Right lung (tissue), 5 donors: ENCODE data around the gene ATXN3L. TPM values are rescaled to one million over a fixed set of nuclear protein-coding genes. Genes with fewer than 3 reads are reported as not detected.
"Not testable (repeated sequence)": the region's sequence is repeated elsewhere in the genome, so short reads cannot be mapped to it uniquely, and the experiment has no call there.

Source experiments
- DNase-seq, 2 donors: peaks; one replicate each; pipeline ENCODE4 v3.0.0-alpha.2; 2013
- polyA plus RNA-seq, 5 donors: library from polyadenylated mRNA; unstranded; fragments of 120-200 nt; gene quantifications; one replicate each; pipeline versions ENCODE4 v1.2.1 to v1.2.3, GENCODE V29; 2013; ENCODE audit warnings: inconsistent platforms in 1 of 5, low replicate concordance in 1 of 5; ENCODE audit not compliant: insufficient read length in 5 of 5, insufficient read depth in 1 of 5

The ATXN3L gene
- polyA plus RNA-seq, 5 donors, result not detected

- DNase-seq, result no peak
Measured at GRCh38 chrX:13307041-13307440, 12.8 kb downstream of the ATXN3L start.

- DNase-seq, result no peak
Measured at GRCh38 chrX:13305108-13305507, 14.7 kb downstream of the ATXN3L start.

DNA sequence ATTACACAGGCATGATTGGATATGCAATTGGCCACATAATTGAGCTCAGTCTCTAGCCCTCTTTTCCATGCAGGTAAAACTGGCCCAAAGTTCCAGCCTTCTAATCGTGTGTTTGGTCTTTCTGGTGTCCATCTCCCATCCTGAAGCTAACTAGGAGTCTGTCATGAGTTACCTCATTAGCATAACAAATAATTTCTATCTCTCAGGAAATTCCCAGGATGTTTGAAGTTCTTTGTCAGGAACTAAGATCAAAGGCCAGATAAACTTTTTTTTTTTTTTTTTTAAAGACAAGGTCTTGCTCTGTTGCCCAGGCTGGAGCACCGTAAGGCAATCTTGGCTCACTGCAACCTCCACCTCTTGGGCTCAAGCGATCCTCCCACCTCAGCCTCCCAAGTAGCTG, 15.8 kb downstream of the ATXN3L start:
- no peak for DNase-seq

DNA sequence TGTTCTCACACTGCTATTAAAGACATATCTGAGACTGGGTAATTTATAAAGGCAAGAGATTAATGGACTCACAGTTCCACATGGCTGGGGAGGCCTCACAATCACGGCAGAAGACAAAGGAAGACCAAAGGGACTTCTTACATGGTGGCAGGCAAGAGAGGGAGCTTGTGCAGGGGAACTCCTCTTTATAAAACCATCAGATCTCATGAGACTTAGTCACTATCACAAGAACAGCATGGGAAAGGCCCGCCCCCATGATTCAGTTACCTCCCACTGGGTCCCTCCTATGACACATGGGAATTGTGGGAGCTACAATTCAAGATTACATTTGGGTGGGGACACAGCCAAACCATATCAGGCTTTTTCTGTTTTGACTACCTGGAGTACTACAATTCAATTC, 16.6 kb downstream of the ATXN3L start:
- DNase-seq, result not testable (repeated sequence)

GRCh38 chrX:13298836-13299235, 21.0 kb downstream of the ATXN3L start:
- DNase-seq, result no peak

GRCh38 chrX:13295841-13296240, 24.0 kb downstream of the ATXN3L start:
- DNase-seq, result no peak

GRCh38 chrX:13293700-13294099, 26.2 kb downstream of the ATXN3L start:
- DNase-seq, result no peak

DNA sequence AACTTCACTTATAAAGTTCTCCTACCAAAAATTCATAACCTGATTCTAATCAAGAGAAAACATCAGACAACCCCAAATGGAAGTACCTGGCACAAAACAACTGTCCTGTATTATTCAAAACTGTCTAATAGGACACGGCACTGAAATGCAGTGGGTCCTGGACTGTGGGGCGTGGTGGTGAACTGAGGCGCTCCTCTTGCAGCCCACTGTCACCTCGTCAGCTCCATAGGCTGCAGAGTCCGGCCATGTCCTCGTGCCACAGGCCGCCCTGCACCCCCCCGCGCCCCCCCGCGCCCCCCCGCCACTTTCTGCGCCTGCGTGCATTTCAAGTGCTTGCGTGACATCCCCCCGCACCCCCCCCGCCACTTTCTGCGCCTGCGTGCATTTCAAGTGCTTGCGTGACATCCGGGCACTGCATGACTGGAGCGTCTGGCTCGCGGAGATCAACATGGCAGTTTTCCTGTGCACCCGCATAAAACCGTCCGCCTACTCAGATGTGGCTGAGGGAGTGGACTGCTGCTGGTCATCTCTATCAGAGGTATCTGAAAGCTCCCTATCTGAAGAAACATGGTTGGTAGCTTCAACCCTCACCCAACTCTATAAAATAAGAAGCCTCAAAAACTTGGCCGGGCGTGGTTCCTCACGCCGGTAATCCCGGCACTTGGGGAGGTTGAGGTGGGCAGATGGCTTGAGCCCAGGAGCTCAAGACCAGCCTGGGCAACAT, 28.8 kb downstream of the ATXN3L start:
- no peak for DNase-seq

- no peak for DNase-seq
Measured at GRCh38 chrX:13288671-13289070, 31.2 kb downstream of the ATXN3L start.

DNA sequence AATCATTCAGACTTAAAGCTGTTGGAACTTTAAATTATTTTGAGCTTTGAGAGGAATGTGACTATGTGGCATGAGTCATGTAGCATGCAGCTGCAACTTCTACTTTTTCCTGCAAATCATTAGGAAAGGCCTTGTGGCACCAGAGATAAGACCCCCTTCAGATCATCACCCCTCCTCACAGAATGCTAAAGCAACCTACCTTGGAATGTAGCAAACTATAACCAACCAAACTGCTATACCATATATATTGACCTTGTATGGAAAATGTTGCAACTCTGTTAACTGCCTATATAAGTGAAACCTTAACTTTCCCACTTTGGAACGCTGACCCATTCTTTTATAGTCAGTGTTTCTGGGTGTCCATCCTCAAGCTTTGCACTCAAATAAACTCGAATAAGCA, 32.0 kb downstream of the ATXN3L start:
- no peak for DNase-seq

DNA sequence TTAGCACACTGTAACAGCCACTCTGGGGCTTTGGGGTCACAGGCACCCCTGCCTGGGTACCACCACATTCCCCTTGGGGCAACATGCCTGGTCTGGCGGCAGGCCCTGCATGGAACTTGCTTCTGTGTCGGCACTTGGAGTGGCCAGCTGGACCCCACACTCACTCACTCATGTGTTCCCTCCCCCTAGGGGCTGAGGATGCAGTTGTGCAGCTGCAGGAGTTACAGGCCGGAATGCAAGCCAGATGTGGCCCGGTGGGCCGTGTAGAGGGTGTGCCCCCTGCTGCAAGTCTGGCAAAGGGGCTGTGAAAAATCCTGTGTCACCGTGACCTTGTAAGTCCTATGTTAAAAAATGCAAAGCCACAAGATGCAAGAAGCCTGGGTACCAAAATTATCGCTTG, 34.2 kb downstream of the ATXN3L start:
- DNase-seq, result no peak

DNA sequence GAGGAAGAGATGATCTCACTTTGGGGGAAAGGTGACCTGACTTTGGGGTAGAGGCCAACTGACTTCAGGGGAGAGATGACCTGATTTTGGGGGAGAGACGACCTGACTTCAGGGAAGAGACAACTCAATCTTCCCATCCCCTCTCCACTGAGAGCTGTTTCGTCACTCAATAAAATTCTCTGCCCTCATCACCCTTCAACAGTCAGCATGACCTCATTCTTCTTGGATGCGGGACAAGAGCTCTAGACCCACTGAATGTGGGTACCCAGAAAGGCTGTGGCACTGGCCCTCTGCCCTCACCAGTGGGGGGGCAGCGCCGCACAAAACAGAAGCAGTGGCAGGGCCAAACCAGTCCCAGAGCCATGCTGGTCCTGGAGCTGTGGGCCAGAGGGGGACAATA, 34.6 kb downstream of the ATXN3L start:
- DNase-seq, result no peak

DNA sequence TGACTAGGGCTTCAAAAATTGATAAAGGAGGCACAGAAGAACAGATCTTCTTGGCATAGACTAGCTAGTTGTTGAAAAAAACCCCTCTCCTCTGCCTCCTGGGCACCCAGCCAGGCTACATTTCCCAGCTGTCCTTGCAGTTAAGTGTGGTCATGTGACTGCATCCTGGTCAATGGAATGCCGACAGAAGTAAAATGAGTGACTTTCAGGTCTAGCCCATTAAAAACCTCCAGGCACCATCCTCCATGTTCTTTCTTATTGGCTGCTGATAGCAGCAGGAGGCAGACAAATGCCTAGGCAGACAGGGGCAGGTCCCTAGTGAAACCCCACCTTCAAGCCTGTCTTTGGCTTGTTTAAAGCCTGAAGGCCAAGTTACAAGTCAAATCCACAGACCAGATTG, 35.3 kb downstream of the ATXN3L start:
- DNase-seq, result no peak

DNA sequence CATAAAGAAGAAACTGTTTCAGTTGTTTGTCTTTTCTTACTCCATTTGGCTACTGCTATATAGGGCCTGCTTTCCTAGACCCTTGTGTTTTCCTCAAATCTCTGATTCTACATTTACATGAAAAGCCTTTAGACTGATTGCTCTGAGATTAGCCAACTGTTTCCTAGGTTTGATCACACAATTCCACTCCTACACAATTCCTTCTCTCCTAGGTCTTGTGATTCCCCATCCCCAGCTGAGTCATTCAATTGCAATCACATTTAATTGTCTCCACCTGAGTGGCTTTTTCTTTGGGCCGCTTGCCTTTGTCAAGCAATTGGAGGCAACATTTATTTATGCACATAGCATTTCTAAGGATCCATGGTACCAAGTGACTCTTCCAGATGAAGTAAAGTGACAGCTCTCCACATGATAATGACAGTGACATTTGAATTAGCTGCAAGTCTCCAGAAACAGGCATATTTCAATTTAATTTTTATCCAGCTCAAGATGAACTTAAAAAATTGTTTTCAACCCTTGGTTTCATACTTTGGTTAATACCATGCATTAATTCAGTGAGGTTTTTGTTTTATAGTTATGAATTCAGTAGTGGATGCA, 35.8 kb downstream of the ATXN3L start:
- DNase-seq, result no peak

DNA sequence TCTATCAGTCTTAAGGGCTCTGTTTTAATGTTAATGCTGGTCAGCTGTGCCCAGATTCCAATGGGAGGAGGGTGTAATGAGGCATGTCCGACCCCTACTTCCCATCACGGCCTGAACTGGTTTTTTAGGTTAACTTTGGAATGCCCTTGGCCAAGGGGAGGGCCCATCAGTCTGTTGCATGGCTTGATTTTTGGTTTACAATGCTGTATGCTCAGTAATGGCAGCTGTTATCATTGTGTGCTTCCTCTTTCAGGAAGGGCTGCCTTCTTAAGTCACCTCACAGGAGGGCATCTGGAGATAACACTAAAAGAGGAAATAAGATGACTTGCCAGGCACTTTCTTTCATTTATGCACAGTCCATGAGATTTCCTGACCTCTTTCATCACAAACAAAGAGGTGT, 36.3 kb downstream of the ATXN3L start:
- no peak for DNase-seq

- DNase-seq, result no peak
Measured at GRCh38 chrX:13281289-13281688, 38.6 kb downstream of the ATXN3L start.

DNA sequence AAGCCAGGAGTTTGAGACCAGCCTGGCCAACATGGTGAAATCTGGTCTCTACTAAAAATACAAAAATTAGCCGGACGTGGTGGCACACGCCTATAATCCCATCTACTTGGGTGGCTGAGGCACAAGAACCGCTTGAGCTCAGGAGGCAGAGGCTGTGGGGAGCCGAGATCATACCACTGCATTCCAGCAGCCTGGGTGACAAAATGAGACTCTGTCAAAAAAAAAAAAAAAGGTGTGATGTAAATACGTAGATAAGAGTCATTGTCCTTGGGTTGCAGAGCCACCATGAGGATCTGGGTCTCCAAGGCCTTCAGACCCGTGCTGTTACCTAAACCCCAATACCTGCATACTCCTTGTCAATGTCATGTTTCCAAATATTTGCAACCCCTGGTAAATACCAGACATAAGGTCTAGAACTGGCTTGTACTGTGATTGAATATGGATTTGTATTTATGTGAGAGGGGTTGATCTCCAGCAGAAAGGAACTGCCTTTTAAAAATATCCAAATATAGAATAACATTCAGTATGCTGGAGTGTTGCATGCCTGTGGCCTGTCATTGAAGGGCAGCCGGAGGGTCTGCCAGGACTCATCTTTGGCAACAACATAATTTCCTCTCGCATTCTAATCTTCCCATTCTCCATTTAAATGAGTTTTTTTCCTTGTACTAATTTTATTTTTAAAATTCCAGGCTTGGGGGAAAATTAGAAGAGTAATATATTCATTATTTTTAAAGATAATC, 40.4 kb downstream of the ATXN3L start:
- DNase-seq, result no peak

- DNase-seq, result no peak
Measured at GRCh38 chrX:13277539-13277938, 42.3 kb downstream of the ATXN3L start.

GRCh38 chrX:13276991-13277390, 42.9 kb downstream of the ATXN3L start:
- DNase-seq, result peak in 1 of 2 donors; percentile 7

DNA sequence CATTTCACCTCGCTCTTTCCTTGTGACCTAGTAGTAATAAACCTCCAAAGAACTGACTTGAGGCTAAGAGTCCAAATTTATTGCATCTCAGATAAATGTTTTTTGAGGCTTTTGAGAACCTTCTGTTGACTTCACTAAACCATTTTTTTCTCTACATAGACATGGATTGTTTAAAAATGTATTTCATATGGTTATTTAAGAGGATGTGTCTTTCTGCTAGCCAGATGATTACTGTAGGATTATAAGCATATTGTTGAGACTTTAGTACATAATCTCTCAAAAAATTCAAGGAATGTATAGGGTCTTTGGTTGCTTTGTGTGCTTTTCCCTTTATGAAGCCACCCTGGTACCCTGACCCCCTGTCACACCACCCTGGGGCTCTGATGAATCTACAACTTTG, 44.8 kb downstream of the ATXN3L start:
- no peak for DNase-seq

GRCh38 chrX:13272426-13272825, 47.4 kb downstream of the ATXN3L start:
- no peak for DNase-seq

GRCh38 chrX:13271511-13271910, 48.3 kb downstream of the ATXN3L start:
- DNase-seq, result no peak

- no peak for DNase-seq
Measured at GRCh38 chrX:13270360-13270759, 49.5 kb downstream of the ATXN3L start.
